Astrocyte of the cerebellum (primary cell): ENCODE measurements around the gene GRHPR.
"Not testable (repeated sequence)": the region's sequence is repeated elsewhere in the genome, so short reads cannot be mapped to it uniquely, and the experiment has no call there.

Experiments
- DNase-seq: peaks from one replicate; pipeline ENCODE4 v3.0.0-alpha.2; 2011; ENCODE audit warnings: low read depth
- H3K4me3 ChIP-seq: 2 replicates; pipeline ENCODE4 v1.5.1; 2011; ENCODE audit warnings: mild to moderate bottlenecking, low read depth, low read length, moderate library complexity
- CTCF ChIP-seq: IDR thresholded peaks from 2 replicates; pipeline ENCODE4 v1.5.1; 2012; ENCODE audit warnings: low read length, low read depth, moderate library complexity, mild to moderate bottlenecking; ENCODE audit errors: missing control alignments
- in situ Hi-C: cut with HindIII; loops from 2 replicates; pipeline ENCODE4 v1.10.0; 2017; ENCODE audit warnings: low sequenced_read_pairs

The GRHPR gene

GRCh38 chr9:37420271-37421215 lies 2.0 kb upstream of the GRHPR start:
- H3K4me3 ChIP-seq = no peak overlapping the region
- in situ Hi-C loops = no loop called here
- no peak for DNase-seq
- TF ChIP-seq CTCF = no peak

- in situ Hi-C loops = no loop called here
- DNase-seq = no peak
- peak overlapping the region; percentile 80 for H3K4me3 ChIP-seq
- TF ChIP-seq CTCF = no peak
Observed at GRCh38 chr9:37421914-37422288, 595 bp upstream of the GRHPR start.

GRCh38 chr9:37423508-37423907 lies 1.0 kb downstream of the GRHPR start:
- in situ Hi-C loops = no loop called here
- H3K4me3 ChIP-seq = peak overlapping the region; percentile 80
- TF ChIP-seq CTCF = no peak
- no peak for DNase-seq

DNA sequence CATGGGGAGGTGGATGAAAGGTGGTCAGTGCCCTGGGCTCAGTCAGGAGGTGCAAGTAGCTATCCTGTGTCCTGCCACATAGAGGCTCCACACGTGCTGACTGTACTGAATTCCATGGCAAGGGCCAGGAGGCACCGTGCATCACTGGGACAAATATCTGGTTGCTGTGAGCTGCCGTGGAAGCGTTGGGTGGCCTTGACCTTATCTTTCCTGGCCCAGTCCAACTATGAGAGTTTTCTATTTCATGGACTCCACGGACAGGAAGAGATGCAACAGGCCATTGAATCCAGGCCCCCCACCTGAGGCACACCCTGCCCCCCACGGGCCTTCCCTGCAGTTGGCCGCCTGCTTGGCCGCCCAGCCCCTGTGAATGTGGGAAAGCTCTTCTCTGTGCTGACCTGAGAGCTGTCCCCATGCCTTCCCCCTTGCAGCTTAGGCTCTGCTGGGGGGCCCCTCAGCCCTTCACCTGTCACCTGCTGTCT lies 1.7 kb downstream of the GRHPR start:
- no peak overlapping the region for H3K4me3 ChIP-seq
- in situ Hi-C loops = no loop called here
- no peak for TF ChIP-seq CTCF
- DNase-seq = no peak

DNA sequence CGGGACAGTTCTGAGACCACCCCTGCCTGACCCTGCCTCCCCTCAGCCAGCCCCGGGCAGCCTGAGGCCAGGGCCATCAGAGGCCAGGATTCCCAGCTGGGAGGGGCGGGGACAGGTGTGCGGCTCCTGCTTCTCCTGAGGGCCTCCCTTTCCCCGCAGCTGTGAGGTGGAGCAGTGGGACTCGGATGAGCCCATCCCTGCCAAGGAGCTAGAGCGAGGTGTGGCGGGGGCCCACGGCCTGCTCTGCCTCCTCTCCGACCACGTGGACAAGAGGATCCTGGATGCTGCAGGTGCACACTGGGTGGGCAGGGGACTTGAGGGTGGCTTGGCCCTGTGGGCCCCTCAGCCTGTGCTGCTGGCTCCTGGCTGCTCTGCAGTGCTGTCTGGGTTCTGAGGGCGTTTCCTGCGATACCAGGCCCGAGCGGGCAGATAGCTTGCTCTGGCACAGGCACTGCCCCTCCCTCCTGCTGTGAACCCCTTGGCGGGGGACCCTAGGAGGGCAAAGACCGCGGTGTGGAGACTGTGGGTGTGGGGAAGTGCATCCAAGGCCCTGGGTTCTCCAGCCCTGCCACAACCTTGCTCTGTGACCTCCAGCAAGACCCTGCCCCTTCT lies 2.3 kb downstream of the GRHPR start:
- no peak for TF ChIP-seq CTCF
- H3K4me3 ChIP-seq = no peak overlapping the region
- in situ Hi-C loops = no loop called here
- no peak for DNase-seq

- peak; percentile 45 for DNase-seq
- no peak overlapping the region for H3K4me3 ChIP-seq
- in situ Hi-C loops = no loop called here
- no peak for TF ChIP-seq CTCF
Observed at GRCh38 chr9:37425298-37425752, 2.8 kb downstream of the GRHPR start.

- H3K4me3 ChIP-seq, DNase-seq, in situ Hi-C loops: not testable (repeated sequence)
Observed at GRCh38 chr9:37426431-37426830, 3.9 kb downstream of the GRHPR start.
